ENCODE results near the gene SLC50A1.

GRCh38 chr1:155170806-155171205 lies 35.2 kb downstream of the SLC50A1 start:
- TF ChIP-seq CTCF (IDR thresholded peaks at IDR 0.05) (no peak), REST (IDR thresholded peaks at IDR 0.05; ENCODE audit: insufficient read depth in 1 of 2, low read depth in 2 of 2, low read length in 1 of 2) (no peak), POLR2AphosphoS5 (IDR thresholded peaks at IDR 0.05; ENCODE audit: low read depth, low read length) (no peak), SIN3A (IDR thresholded peaks at IDR 0.05; ENCODE audit: borderline replicate concordance, insufficient read depth, low read depth, low read length) (no peak)

Measured in Panc1 (cell line).